ENCODE results near the gene FCHSD2. TPM values are rescaled to one million over a fixed set of nuclear protein-coding genes. Genes with fewer than 3 reads are reported as not detected.

FCHSD2 gene
- total RNA-seq, 2 donors from 2014 or later: 14.0 to 17.6 TPM

DNA sequence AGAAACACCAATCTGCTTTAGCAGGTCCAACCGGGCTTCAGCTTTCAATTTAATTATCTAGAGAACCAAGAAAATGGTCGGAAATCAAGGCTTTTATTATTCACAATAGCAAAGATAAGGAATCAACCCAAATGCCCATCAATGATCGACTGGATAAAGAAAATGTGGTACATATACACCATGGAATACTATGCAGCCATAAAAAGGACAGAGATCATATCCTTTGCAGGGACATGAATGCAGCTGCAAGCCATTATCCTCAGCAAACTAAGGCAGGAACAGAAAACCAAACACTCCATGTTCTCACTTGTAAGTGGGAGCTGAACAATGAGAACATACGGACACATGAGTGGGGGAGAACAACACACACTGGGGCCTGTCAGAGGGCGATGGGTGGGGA is 274.1 kb downstream of the FCHSD2 start:
- WGBS, 2 experiments (ENCODE audit: insufficient coverage in 1 of 2, insufficient read length in 1 of 2): 96 to 100% methylated on average over 3 to 5 of the region's 5 CpGs
- Mint-ChIP-seq H3K27me3 (ENCODE audit: insufficient read depth) (no peaks in the 10 kb centered on the region), H3K4me1 (peaks cover 8% of the 10 kb centered on the region)

DNA sequence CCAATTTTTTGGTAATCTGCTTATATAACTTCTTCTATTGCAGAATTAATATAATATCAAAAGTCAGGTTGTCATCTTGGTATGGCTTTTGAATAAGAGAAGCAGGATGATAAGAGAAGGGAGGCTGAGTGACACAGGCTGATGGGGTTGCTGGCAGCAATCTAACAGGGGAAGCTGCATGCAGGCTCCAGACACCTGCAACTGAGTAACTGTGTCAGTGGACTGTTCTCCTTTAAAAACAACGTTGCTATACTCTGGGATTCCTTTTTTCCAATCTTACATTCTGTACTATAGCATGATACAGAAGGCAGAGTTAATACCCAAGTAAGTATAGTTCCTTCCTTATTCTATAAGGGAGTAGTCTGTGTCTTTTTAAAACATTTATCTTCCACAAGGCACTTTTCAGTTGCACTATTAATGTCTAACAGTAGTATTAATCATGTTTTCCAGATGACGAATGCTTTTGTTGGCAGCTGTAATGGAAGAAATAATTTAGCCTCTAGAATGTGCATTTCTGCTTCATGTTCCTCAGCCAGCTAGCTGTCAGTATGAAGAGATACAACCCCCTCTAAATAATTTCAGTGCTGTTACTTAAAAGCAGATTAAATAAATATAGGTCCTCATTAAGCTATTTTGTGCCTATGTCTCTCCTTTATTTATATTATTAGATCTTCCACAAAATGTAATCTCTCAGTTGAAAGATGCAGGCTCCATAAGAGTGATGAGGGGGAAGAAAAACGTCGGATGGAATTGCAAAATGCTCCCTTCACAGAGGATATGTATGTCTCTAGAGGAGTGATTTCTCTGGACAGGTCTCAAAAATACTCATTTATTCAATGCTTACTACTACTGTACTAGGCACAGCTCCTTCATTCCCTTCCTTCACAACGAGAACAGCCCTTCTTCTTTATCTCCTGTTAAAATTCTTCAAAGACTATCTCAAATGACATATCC is 277.1 kb downstream of the FCHSD2 start:
- Histone ChIP-seq H3K27me3 (ENCODE audit: control insufficient read depth, insufficient read depth, low read length, poor library complexity, severe bottlenecking) (no peaks in the 10 kb centered on the region), H3K9ac (ENCODE audit: extremely low read depth, low read length, poor library complexity, severe bottlenecking) (no peak overlapping the region), H3K9me3 (ENCODE audit: control insufficient read depth, low read length) (no peaks in the 10 kb centered on the region), H3K36me3 (ENCODE audit: control insufficient read depth, insufficient read depth, low read length) (no peaks in the 10 kb centered on the region), H3K4me1 (ENCODE audit: control insufficient read depth, insufficient read depth, low read length) (peaks cover 5% of the 10 kb centered on the region), H3K27ac (ENCODE audit: low read depth, low read length) (no peak overlapping the region), H3K4me3 (ENCODE audit: low read length) (peak overlapping the region; percentile 36)
- WGBS, 2 experiments (ENCODE audit: insufficient coverage in 1 of 2, insufficient read length in 1 of 2): 74 to 76% methylated on average over 2 to 4 of the region's 5 CpGs
- Mint-ChIP-seq H3K9me3 (no peaks in the 10 kb centered on the region), H3K36me3 (ENCODE audit: low read depth) (peaks cover 4% of the 10 kb centered on the region), H3K27me3 (ENCODE audit: insufficient read depth) (no peaks in the 10 kb centered on the region), H3K4me1 (peaks cover 8% of the 10 kb centered on the region), H3K4me3 (no peak overlapping the region), H3K27ac (no peak overlapping the region)
- DNase-seq: no peak
- TF ChIP-seq, protein P1, sequence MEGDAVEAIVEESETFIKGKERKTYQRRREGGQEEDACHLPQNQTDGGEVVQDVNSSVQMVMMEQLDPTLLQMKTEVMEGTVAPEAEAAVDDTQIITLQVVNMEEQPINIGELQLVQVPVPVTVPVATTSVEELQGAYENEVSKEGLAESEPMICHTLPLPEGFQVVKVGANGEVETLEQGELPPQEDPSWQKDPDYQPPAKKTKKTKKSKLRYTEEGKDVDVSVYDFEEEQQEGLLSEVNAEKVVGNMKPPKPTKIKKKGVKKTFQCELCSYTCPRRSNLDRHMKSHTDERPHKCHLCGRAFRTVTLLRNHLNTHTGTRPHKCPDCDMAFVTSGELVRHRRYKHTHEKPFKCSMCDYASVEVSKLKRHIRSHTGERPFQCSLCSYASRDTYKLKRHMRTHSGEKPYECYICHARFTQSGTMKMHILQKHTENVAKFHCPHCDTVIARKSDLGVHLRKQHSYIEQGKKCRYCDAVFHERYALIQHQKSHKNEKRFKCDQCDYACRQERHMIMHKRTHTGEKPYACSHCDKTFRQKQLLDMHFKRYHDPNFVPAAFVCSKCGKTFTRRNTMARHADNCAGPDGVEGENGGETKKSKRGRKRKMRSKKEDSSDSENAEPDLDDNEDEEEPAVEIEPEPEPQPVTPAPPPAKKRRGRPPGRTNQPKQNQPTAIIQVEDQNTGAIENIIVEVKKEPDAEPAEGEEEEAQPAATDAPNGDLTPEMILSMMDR (conservative IDR thresholded peaks at IDR 0.05): no peak

More for the DNA sequence above, 274.1 kb downstream of the FCHSD2 start:
- Mint-ChIP-seq H3K4me3 (no peak overlapping the region), H3K27ac (no peak overlapping the region), H3K36me3 (ENCODE audit: low read depth) (peaks cover 4% of the 10 kb centered on the region), H3K9me3 (no peaks in the 10 kb centered on the region)
- no peak for DNase-seq
- H3K27ac ChIP-seq (ENCODE audit: low read depth, low read length): no peak overlapping the region
- H3K4me1 ChIP-seq (ENCODE audit: control insufficient read depth, insufficient read depth, low read length): peaks cover 5% of the 10 kb centered on the region
- no peak overlapping the region for H3K4me3 ChIP-seq (ENCODE audit: low read length)
- no peaks in the 10 kb centered on the region for H3K9me3 ChIP-seq (ENCODE audit: control insufficient read depth, low read length)
- no peaks in the 10 kb centered on the region for H3K36me3 ChIP-seq (ENCODE audit: control insufficient read depth, insufficient read depth, low read length)
- TF ChIP-seq, protein P1 (conservative IDR thresholded peaks at IDR 0.05): no peak
- H3K9ac ChIP-seq (ENCODE audit: extremely low read depth, low read length, poor library complexity, severe bottlenecking): no peak overlapping the region
- no peaks in the 10 kb centered on the region for H3K27me3 ChIP-seq (ENCODE audit: control insufficient read depth, insufficient read depth, low read length, poor library complexity, severe bottlenecking)

DNA sequence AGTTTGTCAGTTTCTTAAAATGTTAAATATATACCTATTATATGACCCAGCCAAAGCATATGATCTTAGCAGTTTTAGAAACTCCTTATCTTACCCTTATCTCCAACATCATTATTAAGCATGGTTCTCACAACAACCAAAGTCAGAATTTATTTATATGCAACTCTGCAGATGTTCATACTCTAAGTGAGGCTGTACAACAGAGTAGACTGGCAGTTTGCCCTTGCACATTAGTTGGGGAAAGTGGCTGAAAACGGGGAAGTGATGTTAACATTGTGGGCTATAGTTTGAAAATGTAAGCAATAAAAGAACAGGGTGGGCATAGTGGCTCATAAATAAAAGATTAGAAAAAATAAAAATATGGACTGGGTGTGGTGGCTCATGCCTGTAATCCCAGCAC is 278.2 kb downstream of the FCHSD2 start:
- TF ChIP-seq, protein P1 (conservative IDR thresholded peaks at IDR 0.05): no peak
- WGBS, 2 experiments (ENCODE audit: insufficient coverage in 1 of 2, insufficient read length in 1 of 2): 80 to 95% methylated on average over 1 of the region's 1 CpG
- H3K4me1 ChIP-seq (ENCODE audit: control insufficient read depth, insufficient read depth, low read length): peaks cover 5% of the 10 kb centered on the region
- H3K36me3 Mint-ChIP-seq (ENCODE audit: low read depth): peaks cover 4% of the 10 kb centered on the region
- no peaks in the 10 kb centered on the region for H3K27me3 Mint-ChIP-seq (ENCODE audit: insufficient read depth)
- H3K4me1 Mint-ChIP-seq: peaks cover 8% of the 10 kb centered on the region
- no peak overlapping the region for H3K27ac ChIP-seq (ENCODE audit: low read depth, low read length)
- no peaks in the 10 kb centered on the region for H3K9me3 Mint-ChIP-seq
- no peak overlapping the region for H3K9ac ChIP-seq (ENCODE audit: extremely low read depth, low read length, poor library complexity, severe bottlenecking)
- H3K36me3 ChIP-seq (ENCODE audit: control insufficient read depth, insufficient read depth, low read length): no peaks in the 10 kb centered on the region
- no peaks in the 10 kb centered on the region for H3K9me3 ChIP-seq (ENCODE audit: control insufficient read depth, low read length)
- H3K4me3 ChIP-seq (ENCODE audit: low read length): no peak overlapping the region
- H3K27ac Mint-ChIP-seq: no peak overlapping the region
- H3K27me3 ChIP-seq (ENCODE audit: control insufficient read depth, insufficient read depth, low read length, poor library complexity, severe bottlenecking): no peaks in the 10 kb centered on the region
- DNase-seq: no peak
- H3K4me3 Mint-ChIP-seq: no peak overlapping the region
